ENCODE measurements around the gene EXOC3L1.

Gene EXOC3L1

DNA sequence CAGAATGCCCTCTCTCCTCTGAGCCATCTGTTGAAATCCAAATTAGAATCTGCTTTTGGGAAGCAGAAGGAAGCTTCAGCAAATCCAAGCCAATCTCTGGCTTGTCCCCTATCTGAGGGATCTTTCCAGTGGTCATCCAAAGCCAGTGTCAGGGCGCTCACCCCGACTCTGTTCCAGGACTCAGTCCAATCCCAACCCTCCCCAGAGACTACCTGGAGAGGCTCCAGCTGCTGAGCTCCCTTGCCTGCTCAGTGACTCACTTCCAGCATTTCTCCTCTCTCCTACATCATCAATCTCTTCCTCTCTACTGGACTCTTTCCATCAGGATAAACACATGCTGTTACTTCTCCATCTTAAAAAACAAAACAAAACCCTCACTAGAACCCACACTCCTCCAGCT is 8.6 kb downstream of the EXOC3L1 start:
- DNase-seq, result no peak

- DNase-seq, result no peak
Observed at GRCh38 chr16:67180166-67180565, 9.8 kb downstream of the EXOC3L1 start.

- no peak for DNase-seq
Observed at GRCh38 chr16:67179421-67180080, 10.4 kb downstream of the EXOC3L1 start.

DNA sequence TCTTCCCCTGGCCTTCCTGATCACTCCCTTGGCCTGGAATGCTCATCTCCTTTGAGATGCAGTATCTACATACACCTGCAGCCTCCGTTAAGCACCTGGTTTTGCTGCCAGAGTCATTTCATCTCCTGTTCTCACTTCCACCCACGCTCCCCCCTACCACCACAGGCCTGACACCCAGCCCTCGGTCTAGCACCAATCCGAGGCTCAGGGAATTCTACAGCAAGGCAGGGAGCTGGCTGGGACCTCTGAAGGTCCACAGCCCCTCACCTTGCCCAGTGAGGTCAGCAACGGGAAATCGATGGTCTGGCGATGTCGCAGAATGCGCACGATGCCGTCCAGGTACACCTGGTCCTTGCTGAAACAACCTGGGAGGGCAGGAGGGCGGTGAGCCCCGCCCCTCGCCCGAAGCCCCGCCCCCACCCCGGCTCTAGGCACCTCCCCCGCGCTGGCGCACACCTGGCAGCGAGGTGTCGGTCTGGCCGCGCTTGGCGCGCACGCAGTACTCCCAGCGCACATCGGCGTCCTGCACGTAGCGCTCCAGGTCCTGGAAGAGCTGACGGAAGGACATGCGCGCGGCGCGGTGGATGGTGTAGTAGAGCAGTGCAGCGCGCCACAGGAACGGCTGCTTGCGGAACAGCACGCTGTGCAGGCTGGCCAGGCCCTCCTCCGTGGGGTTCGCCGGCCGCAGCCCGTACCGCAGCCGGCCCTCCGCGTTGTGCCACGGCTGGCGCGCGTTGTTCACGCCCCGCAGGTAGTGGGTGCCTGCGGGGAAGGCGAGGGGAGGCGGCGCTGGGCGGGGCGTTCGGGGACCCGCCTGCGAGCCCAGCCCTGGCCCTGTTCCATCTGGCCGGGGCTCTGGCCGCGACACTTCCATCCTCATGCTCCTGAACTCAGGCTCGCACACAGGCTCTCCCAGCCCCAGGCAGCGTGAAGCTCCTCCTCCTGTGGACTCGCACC is 11.9 kb downstream of the EXOC3L1 start:
- DNase-seq, result peak; percentile 53 to 69

DNA sequence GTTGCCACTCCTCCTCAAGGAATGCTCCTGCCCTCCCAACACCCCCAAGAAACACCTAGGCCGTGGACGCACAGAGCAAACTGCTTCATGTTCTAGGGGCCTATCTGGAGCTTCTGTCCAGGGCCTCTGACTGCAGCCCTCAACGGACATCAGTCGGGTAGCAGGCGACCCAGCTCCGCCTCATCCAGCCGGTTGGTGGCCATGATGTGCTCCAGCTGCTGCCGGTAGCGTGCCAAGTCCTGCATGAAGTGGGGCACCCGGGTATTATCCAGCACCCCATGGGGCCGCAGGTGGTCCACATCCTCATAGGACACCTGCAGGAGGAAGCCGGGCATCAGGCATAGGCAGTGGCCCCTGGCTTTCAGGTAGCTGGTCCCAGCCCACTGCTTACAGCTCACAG is 13.3 kb downstream of the EXOC3L1 start:
- no peak for DNase-seq

DNA sequence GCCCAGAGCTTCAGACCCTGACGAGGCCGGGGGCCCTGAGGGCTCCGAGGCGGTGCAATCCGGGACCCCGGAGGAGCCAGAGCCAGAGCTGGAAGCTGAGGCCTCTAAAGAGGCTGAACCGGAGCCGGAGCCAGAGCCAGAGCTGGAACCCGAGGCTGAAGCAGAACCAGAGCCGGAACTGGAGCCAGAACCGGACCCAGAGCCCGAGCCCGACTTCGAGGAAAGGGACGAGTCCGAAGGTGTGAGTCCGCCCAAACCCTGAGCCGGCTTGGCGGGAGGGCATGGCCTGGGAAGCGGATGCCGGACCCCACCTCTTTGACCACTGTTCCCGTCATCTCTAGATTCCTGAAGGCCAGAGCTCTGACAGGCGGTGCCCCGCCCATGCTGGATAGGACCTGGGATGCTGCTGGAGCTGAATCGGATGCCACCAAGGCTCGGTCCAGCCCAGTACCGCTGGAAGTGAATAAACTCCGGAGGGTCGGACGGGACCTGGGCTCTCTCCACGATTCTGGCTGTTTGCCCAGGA is 15.2 kb downstream of the EXOC3L1 start:
- DNase-seq, result no peak

- peak; percentile 74 to 78 for DNase-seq
Observed at GRCh38 chr16:67173808-67174705, 15.9 kb downstream of the EXOC3L1 start.

DNA sequence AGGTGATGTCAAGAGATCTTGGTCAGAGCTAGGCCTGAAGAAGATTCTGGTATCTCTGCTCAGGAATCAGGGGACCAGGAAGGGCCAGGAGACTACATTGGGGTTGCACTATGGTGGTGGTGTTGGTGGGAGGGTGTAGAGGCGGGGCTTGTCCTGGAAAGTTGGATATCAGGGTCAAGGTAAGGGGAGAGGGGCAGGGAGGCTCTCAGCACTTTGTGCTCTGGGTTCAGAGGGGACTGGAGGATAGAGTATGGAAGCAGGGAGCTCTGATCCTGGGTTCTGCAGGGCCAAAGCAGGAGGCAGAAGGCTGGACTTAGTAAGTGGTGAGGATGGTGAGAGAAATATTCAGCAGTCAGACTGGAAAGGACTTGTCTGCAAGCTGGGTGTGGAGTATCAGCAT is 16.6 kb downstream of the EXOC3L1 start:
- no peak for DNase-seq

GRCh38 chr16:67170949-67171649 is 18.8 kb downstream of the EXOC3L1 start:
- no peak for DNase-seq

DNA sequence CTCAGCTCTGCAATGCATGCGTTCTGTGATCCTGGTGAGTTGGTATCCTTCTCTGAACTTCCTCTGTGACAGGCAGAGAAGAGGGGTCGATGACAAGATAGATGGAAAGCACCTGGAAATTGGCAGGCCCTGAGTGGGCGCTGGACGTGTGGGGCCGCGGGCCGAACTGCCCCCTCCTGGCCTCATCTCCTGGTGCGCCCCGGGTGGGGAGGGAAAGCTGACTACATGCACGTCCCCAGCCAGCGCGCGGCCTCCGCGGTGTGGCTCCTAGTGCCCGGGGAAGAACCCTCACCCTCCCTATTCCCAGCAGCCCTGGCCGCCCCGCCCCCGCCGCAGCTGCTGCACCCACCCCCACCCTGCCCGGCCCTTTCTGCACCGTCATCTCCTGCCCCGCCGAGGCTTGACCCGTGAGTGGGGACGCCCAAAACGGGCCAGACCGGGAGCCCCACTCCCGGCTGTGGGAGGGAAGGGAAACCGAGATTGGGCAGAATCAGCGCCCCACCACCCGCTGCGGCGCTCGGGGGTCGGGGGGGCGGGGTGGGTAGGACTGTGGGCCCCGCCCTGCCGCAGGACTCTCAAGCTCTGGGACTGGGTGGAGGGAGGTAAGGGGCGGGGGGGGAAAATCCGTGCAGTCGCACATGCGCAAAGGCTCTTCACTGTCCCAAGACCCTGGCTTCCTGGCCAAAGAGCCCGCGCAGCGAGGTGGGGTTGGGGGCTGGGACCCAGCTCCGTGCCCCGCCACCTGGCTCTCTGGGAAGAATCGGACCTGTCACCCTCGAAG is 19.6 kb downstream of the EXOC3L1 start, which contains the start of gene NOL3:
Gene NOL3, plus strand, starts transcription at position 371 of the 781 bp plus-strand sequence.
- peak; percentile 71 to 80 for DNase-seq

- DNase-seq, result peak; percentile 64 to 66
Observed at GRCh38 chr16:67169642-67170167, 20.2 kb downstream of the EXOC3L1 start.

DNA sequence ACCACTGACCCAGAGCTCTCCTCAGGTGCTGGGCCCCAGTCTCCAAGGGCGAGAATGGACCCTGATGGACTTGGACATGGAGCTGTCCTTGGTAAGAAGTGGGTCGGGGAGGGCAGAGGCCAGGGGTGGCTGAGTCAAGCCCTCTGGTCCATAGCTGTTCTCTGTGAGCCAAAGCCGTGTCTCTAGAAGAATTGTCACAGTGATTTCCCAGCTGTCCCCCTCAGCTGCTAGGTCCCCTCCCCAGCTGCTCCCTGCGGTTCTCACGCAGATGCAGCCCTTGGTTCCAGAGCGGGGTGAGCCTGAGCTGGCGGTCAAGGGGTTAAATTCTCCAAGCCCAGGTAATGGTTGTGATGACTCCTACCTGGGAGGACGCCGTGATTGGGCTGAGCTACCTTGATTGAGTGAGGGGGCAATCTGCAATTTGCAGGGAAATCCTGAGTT is 20.9 kb downstream of the EXOC3L1 start:
- no peak for DNase-seq

DNA sequence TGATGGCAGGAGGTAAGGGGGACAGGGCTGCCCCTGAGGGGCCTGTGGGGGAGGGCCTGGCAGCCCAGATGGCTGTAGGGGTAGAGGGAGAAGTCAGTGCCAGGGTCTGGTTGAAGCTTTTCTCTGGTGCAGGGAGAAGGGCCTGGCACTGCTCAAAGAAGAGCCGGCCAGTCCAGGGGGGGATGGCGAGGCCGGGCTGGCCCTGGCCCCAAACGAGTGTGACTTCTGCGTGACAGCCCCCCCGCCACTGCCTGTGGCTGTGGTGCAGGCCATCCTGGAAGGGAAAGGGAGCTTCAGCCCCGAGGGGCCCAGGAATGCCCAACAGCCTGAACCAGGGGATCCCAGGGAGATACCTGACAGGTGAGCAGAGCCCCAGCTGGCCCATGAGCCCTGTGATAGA is 22.3 kb downstream of the EXOC3L1 start:
- DNase-seq, result no peak

- no peak for DNase-seq
Observed at GRCh38 chr16:67166598-67167168, 23.3 kb downstream of the EXOC3L1 start.

GRCh38 chr16:67166110-67166547 is 23.8 kb downstream of the EXOC3L1 start:
- DNase-seq, result no peak

DNA sequence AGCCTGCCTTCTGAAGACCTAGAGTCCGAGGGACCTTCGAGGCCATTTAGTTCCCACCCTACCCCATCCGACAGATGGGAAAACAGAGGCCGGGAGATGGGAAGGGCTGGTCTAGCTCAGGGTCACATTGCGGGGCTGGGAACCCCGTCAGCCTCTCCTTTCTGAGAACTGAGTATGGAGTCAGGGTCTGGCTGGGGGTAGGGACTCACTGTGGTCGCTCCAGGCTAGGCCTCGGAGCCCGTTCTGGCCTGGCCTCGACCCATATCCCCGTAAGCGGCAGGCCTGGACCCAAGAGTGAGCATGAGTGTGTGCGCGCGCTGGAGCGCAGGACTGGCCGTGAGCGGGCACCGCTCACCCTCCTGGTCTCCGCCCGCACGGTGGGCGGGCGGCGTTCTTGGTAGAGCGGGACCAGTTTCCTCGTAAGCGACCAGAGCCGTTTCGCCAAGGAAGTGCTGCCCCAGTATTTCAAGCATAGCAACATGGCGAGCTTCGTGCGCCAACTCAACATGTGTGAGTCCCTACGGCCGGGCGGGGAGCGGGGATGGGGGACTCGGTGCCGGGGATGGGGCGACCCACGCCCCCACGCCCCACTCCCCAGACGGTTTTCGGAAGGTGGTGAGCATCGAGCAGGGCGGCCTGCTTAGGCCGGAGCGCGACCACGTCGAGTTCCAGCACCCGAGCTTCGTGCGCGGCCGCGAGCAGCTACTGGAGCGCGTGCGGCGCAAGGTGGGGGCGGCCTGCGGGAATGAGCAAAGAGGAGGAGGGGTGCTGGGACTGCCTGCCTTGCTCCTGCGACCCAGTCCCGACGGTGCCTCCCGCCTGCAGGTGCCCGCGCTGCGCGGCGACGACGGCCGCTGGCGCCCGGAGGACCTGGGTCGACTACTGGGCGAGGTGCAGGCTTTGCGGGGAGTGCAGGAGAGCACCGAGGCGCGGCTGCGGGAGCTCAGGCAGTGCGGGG is 24.5 kb downstream of the EXOC3L1 start:
- no peak for DNase-seq

DNA sequence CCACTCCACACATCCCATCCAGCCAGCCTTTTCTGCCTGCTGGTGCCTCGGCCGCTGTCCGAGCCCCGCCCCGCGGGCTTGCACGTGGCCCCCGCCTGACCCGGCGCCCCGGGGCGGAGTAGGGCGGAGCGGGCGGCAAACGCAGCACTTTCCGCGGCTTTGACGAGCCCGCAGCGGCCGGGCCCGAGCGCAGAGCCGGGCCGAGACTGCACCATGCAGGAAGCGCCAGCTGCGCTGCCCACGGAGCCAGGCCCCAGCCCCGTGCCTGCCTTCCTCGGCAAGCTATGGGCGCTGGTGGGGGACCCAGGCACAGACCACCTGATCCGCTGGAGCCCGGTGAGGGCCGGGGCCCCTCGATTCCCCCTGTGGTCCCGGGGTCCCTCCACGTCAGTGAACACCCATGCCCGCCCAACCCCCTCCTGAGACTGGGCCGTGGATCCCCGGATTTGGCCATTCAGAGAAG is 25.3 kb downstream of the EXOC3L1 start, which contains the start of gene HSF4:
Gene HSF4, plus strand, starts transcription at position 147 of the 463 bp plus-strand sequence. Its CDS starts 67 bp downstream, at position 214.
- DNase-seq, result no peak

GRCh38 chr16:67163999-67164558 is 25.9 kb downstream of the EXOC3L1 start:
- DNase-seq, result no peak
